PFSK-1 (cell line): ENCODE results near the gene TCF12.

Source experiments
- POLR2AphosphoS5 ChIP-seq: IDR thresholded peaks from 2 replicates; pipeline ENCODE4 v1.6.1; 2012; ENCODE audit warnings: low read depth, mild to moderate bottlenecking, control low read depth, low read length, moderate library complexity
- SIN3A ChIP-seq: IDR thresholded peaks from 2 replicates; pipeline ENCODE4 v1.6.1; 2012; ENCODE audit warnings: mild to moderate bottlenecking, low read length, moderate library complexity, borderline replicate concordance; ENCODE audit not compliant: insufficient read depth

DNA sequence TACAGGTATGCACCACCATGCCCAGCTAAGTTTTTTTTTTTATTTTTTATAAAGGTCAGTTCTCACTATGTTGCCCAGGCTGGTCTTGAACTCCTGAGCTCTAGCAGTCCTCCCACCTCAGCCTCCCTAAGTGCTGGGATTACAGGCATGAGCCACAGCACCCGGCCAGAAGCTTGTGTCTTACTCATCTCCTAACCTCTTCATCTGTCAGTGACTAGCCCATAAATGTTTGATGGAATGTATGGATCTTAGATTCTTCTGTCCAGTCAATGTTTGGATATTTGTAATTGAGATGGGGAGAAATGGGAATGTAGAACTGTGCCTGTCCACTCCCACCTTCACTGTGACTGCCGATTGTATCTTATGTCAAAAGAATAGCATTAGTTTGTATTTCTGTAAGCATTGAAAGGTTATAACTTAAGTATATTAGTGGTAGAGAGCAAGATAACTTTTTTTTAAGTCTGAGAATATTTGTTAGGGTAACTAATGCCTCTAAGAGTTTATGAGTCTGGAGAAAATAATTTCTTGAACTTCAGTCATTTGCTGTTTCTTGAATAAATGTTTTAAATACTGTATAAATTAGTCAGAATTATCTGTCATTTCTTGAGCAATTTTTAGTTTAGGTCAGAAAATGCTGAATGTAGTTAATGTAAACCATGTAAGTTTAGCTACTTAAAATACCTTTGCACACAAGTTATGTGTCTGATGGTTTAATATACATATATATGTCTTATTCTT lies 242.5 kb downstream of the TCF12 start:
- no peak for TF ChIP-seq POLR2AphosphoS5
- no peak for TF ChIP-seq SIN3A
